Measurements from ENCODE around the gene LSM14A.
A peak's percentile ranks its signal among the peaks of the same experiment; 100 is the strongest.

DNA sequence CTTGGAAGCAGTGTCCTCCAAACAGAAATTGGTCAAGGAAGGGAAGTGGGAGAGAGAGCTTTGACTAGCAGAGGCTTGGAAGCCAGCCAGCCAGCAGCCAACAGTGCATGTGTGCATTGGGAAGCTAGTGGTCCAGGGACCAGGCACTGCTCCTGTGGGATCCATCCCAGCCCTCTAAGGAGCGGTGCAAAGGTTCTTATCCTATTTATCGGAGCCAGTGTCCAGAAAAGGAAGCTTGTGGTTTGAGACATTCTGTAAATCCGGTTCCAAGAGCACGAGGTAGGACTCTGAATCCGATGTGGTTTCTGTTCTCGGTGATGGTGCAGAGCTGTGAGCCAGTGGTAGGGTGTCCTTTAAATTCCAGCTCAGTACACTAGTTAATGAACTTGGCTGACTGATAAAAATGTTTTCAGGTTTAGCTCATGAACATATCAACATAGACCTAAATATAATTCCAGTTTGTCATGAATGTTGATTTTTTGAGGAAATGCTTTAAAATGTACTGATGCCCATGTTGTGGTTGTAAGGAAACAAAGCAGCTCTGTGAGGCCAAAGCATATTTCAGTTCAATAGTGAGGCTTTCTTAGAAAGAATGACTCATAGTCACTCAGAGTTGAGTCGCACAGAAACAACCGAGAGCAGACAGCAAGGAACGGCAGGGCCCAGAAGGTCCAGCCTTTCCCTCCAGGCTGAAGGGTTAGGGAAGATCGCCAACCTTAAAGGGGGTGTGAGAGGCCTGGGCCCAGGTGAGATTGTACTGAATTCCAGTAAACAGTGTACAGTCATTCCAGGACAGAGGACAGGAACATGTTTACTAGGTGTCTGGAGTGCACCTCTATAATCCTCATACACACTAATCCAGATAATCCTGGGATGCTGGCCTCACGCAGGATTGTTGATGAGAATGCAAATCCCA is 60.5 kb downstream of the LSM14A start:
- no peak for TF ChIP-seq TAF1 (IDR thresholded peaks at IDR 0.05; ENCODE audit: low read depth, low read length)
- no peak for TF ChIP-seq POLR2A (IDR thresholded peaks at IDR 0.05; ENCODE audit: low read depth, low read length)
- no peak; the same call in 1 of the 2 replicates for TF ChIP-seq POLR2AphosphoS5 (IDR thresholded peaks at IDR 0.05; ENCODE audit: low read depth, low read length)
- TF ChIP-seq SPI1 (IDR thresholded peaks at IDR 0.05; ENCODE audit: low read depth, low read length): peak; percentile 67
- TF ChIP-seq POU2F2 (IDR thresholded peaks at IDR 0.05; ENCODE audit: low read depth, low read length): no peak

Data from GM12891 (cell line).